SK-N-MC (cell line): Measurements from ENCODE around the gene SESN2.

ENCODE experiments used
- EZH2 ChIP-seq: fragments of 200-600 bp; sonication (generic); IDR thresholded peaks from one replicate; pipeline ENCODE4 v1.6.1; 2017; ENCODE audit warnings: antibody characterized with exemption
- FOXP2 ChIP-seq: optimal IDR thresholded peaks from 2 replicates; pipeline ENCODE3; 2011; ENCODE audit warnings: mild to moderate bottlenecking, moderate library complexity; ENCODE audit not compliant: insufficient read depth; ENCODE audit errors: extremely low read length, control extremely low read depth
- POLR2AphosphoS5 ChIP-seq: IDR thresholded peaks from 2 replicates; pipeline ENCODE4 v1.6.1; 2012; ENCODE audit warnings: mild to moderate bottlenecking, low read depth, low read length, borderline replicate concordance

DNA sequence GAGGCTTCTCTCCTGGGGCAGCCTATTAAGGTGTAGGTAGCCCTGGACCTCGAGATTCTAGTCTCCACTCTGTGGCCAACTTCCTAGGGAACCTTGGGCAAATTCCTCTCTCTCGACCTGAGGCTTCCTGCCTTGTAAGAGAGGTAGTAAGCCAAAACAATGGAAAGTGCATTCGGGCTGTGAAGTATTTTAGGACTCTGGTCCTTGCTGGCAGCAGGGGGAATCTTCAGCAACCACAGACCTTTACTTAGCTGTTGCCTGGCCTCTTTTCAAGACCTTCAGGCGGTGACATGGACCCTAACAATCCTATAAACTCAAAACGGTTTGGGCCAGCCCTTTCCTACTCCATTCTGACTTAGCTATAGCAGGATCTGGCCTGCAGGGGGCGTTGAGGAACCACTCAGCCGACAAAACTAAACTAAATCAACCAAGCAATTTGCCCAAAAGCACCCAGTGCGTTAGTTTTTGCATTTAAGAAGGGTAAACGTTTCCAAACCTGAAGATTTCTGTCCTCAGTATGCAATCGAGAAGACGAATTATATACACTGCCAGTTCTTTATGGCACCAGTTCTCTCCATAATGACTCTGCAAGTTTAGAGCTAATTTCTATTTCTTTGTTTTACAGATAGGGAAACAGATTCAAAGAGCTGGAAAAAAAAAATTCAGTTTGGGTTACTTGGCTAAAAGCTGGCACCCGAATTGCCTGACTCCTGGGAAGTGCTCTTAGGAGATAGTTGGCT is 10.9 kb upstream of the SESN2 start:
- TF ChIP-seq POLR2AphosphoS5 (no peak), EZH2 (no peak), FOXP2 (no peak)
